Measurements from ENCODE around the gene TRIO.
A peak's percentile ranks its signal among the peaks of the same experiment; 100 is the strongest.

The TRIO gene

GRCh38 chr5:14235872-14236271, 92.7 kb downstream of the TRIO start:
- H3K4me3 ChIP-seq (ENCODE audit: low read depth, low read length), result no peak overlapping the region
- DNase-seq, result no peak
- in situ Hi-C loops (cut with HindIII; ENCODE audit: low pct_ligation_motif_present, low sequenced_read_pairs), result no loop called here
- no peak for TF ChIP-seq CTCF (IDR thresholded peaks at IDR 0.05; ENCODE audit: low read depth, low read length, missing control alignments)
- peaks cover 5% of the 10 kb centered on the region for H3K36me3 ChIP-seq (replicated peaks)
- no peak overlapping the region for H3K27ac ChIP-seq
- H3K27me3 ChIP-seq (replicated peaks), result no peaks in the 10 kb centered on the region

GRCh38 chr5:14236757-14237156, 93.6 kb downstream of the TRIO start:
- Histone ChIP-seq H3K36me3 (replicated peaks) (peaks cover 5% of the 10 kb centered on the region), H3K4me3 (ENCODE audit: low read depth, low read length) (no peak overlapping the region), H3K27me3 (replicated peaks) (no peaks in the 10 kb centered on the region), H3K27ac (no peak overlapping the region)
- in situ Hi-C loops (cut with HindIII; ENCODE audit: low pct_ligation_motif_present, low sequenced_read_pairs), result no loop called here
- no peak for DNase-seq
- TF ChIP-seq CTCF (IDR thresholded peaks at IDR 0.05; ENCODE audit: low read depth, low read length, missing control alignments), result no peak

GRCh38 chr5:14237317-14238086, 94.4 kb downstream of the TRIO start:
- Histone ChIP-seq H3K27ac (no peak overlapping the region), H3K36me3 (replicated peaks) (peaks cover 6% of the 10 kb centered on the region), H3K27me3 (replicated peaks) (no peaks in the 10 kb centered on the region), H3K4me3 (ENCODE audit: low read depth, low read length) (no peak overlapping the region)
- no peak for TF ChIP-seq CTCF (IDR thresholded peaks at IDR 0.05; ENCODE audit: low read depth, low read length, missing control alignments)
- in situ Hi-C loops (cut with HindIII; ENCODE audit: low pct_ligation_motif_present, low sequenced_read_pairs), result no loop called here
- DNase-seq, result no peak

GRCh38 chr5:14238272-14238671, 95.1 kb downstream of the TRIO start:
- TF ChIP-seq CTCF (IDR thresholded peaks at IDR 0.05; ENCODE audit: low read depth, low read length, missing control alignments), result no peak
- Histone ChIP-seq H3K4me3 (ENCODE audit: low read depth, low read length) (no peak overlapping the region), H3K36me3 (replicated peaks) (peaks cover 10% of the 10 kb centered on the region), H3K27me3 (replicated peaks) (no peaks in the 10 kb centered on the region), H3K27ac (no peak overlapping the region)
- DNase-seq, result no peak
- in situ Hi-C loops (cut with HindIII; ENCODE audit: low pct_ligation_motif_present, low sequenced_read_pairs), result no loop called here

- no peak overlapping the region for H3K4me3 ChIP-seq (ENCODE audit: low read depth, low read length)
- no peaks in the 10 kb centered on the region for H3K27me3 ChIP-seq (replicated peaks)
- TF ChIP-seq CTCF (IDR thresholded peaks at IDR 0.05; ENCODE audit: low read depth, low read length, missing control alignments), result no peak
- in situ Hi-C loops (cut with HindIII; ENCODE audit: low pct_ligation_motif_present, low sequenced_read_pairs), result no loop called here
- DNase-seq, result no peak
- H3K27ac ChIP-seq, result peak overlapping the region; percentile 37
- H3K36me3 ChIP-seq (replicated peaks), result peaks cover 10% of the 10 kb centered on the region
These were observed 96.3 kb downstream of the TRIO start for GRCh38 chr5:14239404-14239803.

- peak overlapping the region; percentile 37 for H3K27ac ChIP-seq
- DNase-seq, result no peak
- in situ Hi-C loops (cut with HindIII; ENCODE audit: low pct_ligation_motif_present, low sequenced_read_pairs), result no loop called here
- no peaks in the 10 kb centered on the region for H3K27me3 ChIP-seq (replicated peaks)
- H3K36me3 ChIP-seq (replicated peaks), result peaks cover 10% of the 10 kb centered on the region
- no peak for TF ChIP-seq CTCF (IDR thresholded peaks at IDR 0.05; ENCODE audit: low read depth, low read length, missing control alignments)
- H3K4me3 ChIP-seq (ENCODE audit: low read depth, low read length), result no peak overlapping the region
These were observed 96.8 kb downstream of the TRIO start for GRCh38 chr5:14239951-14240350.
